Left colon (tissue), 2 donors: ENCODE measurements around the gene ATIC. TPM values are rescaled to one million over a fixed set of nuclear protein-coding genes. Genes with fewer than 3 reads are reported as not detected.
"Not testable (repeated sequence)": the region's sequence is repeated elsewhere in the genome, so short reads cannot be mapped to it uniquely, and the experiment has no call there.

ENCODE experiments used
- ATAC-seq: fragments of 200-7000 bp; cut with Tn5 transposase; one replicate; pipeline ENCODE4 v1.9.1; 2020; ENCODE audit warnings: mild to moderate bottlenecking, moderate library complexity
- DNase-seq, 2 donors: peaks; one replicate each; pipeline ENCODE4 v3.0.0-alpha.2; 2020
- intact Hi-C, 2 donors: fragments of 100-400 bp; cut with DNase I in 1 of 2; cut with micrococcal nuclease in 1 of 2; formaldehyde crosslinking; loops; one replicate each; pipeline versions ENCODE4 v1.11.2 to v1.14.0; 2022; cut with DNase I, micrococcal nuclease
- total RNA-seq, 2 donors: library from RNA; stranded (reverse); fragmentation: NEBNext Ultra II Directional; extraction: Animal tissue kit (Norgen Biotek cat#: 25700); gene quantifications; one replicate each; pipeline ENCODE4 v1.2.1, GENCODE V29; 2021
- donor health status: DM: no; HTN: no; CAD: no.
- donor health status: DM: yes; HTN: yes; CAD: no.

The ATIC gene
- total RNA-seq, 2 donors from 2014 or later: 72.8 to 95.7 TPM

- ATAC-seq: no peak
- intact Hi-C loops: no loop called here
- DNase-seq: no peak
Measured at GRCh38 chr2:215301994-215302393, 9.9 kb upstream of the ATIC start.

- peak in 1 of 2 donors; percentile 35 for DNase-seq
- peak; percentile 9 for ATAC-seq
- intact Hi-C loops: not testable (repeated sequence)
Measured at GRCh38 chr2:215311259-215311624, 617 bp upstream of the ATIC start.

- intact Hi-C loops: no loop called here
- no peak for ATAC-seq
- no peak for DNase-seq
Measured at GRCh38 chr2:215313255-215313613, 1.4 kb downstream of the ATIC start.

GRCh38 chr2:215314896-215315295 is 3.0 kb downstream of the ATIC start:
- no peak for ATAC-seq
- intact Hi-C loops: no loop called here
- no peak for DNase-seq

GRCh38 chr2:215315301-215315700 is 3.4 kb downstream of the ATIC start:
- intact Hi-C loops: no loop called here

GRCh38 chr2:215316336-215316735 is 4.5 kb downstream of the ATIC start:
- DNase-seq: no peak
- intact Hi-C loops: no loop called here
- ATAC-seq: no peak

More at GRCh38 chr2:215315301-215315700, 3.4 kb downstream of the ATIC start:
- DNase-seq (no peak), ATAC-seq (no peak)

GRCh38 chr2:215319500-215319899 is 7.6 kb downstream of the ATIC start:
- no peak for DNase-seq
- no peak for ATAC-seq
- intact Hi-C loops: no loop called here

- intact Hi-C loops: no loop called here
- DNase-seq (no peak), ATAC-seq (no peak)
Measured at GRCh38 chr2:215320102-215320501, 8.2 kb downstream of the ATIC start.

GRCh38 chr2:215320679-215321078 is 8.8 kb downstream of the ATIC start:
- intact Hi-C loops: no loop called here
- ATAC-seq (no peak), DNase-seq (no peak)

- intact Hi-C loops: no loop called here
- ATAC-seq (no peak), DNase-seq (no peak)
Measured at GRCh38 chr2:215324811-215325210, 13.0 kb downstream of the ATIC start.

- DNase-seq: no peak
- ATAC-seq: no peak
- intact Hi-C loops: no loop called here
Measured at GRCh38 chr2:215328066-215328465, 16.2 kb downstream of the ATIC start.

- intact Hi-C loops: no loop called here
- ATAC-seq: peak; percentile 98
- DNase-seq: peak in 1 of 2 donors; percentile 18
Measured at GRCh38 chr2:215332872-215333595, 21.2 kb downstream of the ATIC start.

GRCh38 chr2:215338883-215339679 is 27.2 kb downstream of the ATIC start:
- DNase-seq (no peak), ATAC-seq (no peak)
- intact Hi-C loops: no loop called here

- DNase-seq (no peak), ATAC-seq (no peak)
- intact Hi-C loops: no loop called here
Measured at GRCh38 chr2:215347878-215348277, 36.0 kb downstream of the ATIC start.

GRCh38 chr2:215352602-215353001 is 40.7 kb downstream of the ATIC start:
- intact Hi-C loops: no loop called here
- ATAC-seq (no peak), DNase-seq (no peak)

- ATAC-seq: no peak
- intact Hi-C loops: no loop called here
- DNase-seq: no peak
Measured at GRCh38 chr2:215354771-215355695, 43.2 kb downstream of the ATIC start.

GRCh38 chr2:215355801-215356200 is 43.9 kb downstream of the ATIC start:
- intact Hi-C loops: no loop called here
- ATAC-seq (no peak), DNase-seq (no peak)

GRCh38 chr2:215356334-215356947 is 44.6 kb downstream of the ATIC start:
- no peak for DNase-seq
- ATAC-seq: no peak
- intact Hi-C loops: no loop called here

- DNase-seq (no peak), ATAC-seq (no peak)
- intact Hi-C loops: no loop called here
Measured at GRCh38 chr2:215356948-215357461, 45.1 kb downstream of the ATIC start.
